ENCODE data around the gene PABPN1L.

The PABPN1L gene

DNA sequence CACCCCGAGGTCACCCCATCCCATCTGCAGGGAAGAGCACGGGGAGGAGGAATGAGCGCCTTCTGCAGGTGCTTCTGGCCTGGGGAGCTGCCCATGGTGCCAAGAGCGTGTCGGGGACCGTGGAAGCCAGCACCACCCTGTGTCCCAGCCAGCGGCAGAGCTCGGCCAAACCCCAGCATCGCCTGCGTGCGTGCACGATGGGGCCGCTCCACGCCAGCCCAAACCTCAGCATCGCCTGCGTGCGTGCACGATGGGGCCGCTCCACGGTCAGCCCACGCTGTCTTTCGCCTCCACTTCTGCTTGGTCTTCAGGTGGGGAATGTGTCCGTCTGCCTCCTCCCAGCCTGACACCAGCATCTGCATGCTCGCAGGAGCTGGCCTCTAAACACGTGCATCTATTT lies 23.7 kb downstream of the PABPN1L start:
- Histone ChIP-seq H3K4me3 (IDR thresholded peaks at IDR 0.05; ENCODE audit: insufficient read depth, low read depth, low read length) (no peak overlapping the region), H3K79me2 (ENCODE audit: insufficient read depth, low read depth) (no peaks in the 10 kb centered on the region), H3K4me2 (no peak overlapping the region), H3K9ac (no peak overlapping the region), H3K4me1 (ENCODE audit: low read depth, poor library complexity, severe bottlenecking) (no peaks in the 10 kb centered on the region), H3K27ac (no peak overlapping the region), H3K27me3 (ENCODE audit: insufficient read depth, low read depth) (no peaks in the 10 kb centered on the region), H3K36me3 (ENCODE audit: insufficient read depth) (no peaks in the 10 kb centered on the region), H2AFZ (ENCODE audit: low read depth) (no peak overlapping the region), H4K20me1 (ENCODE audit: insufficient read depth) (no peaks in the 10 kb centered on the region)
- TF ChIP-seq, protein P1, sequence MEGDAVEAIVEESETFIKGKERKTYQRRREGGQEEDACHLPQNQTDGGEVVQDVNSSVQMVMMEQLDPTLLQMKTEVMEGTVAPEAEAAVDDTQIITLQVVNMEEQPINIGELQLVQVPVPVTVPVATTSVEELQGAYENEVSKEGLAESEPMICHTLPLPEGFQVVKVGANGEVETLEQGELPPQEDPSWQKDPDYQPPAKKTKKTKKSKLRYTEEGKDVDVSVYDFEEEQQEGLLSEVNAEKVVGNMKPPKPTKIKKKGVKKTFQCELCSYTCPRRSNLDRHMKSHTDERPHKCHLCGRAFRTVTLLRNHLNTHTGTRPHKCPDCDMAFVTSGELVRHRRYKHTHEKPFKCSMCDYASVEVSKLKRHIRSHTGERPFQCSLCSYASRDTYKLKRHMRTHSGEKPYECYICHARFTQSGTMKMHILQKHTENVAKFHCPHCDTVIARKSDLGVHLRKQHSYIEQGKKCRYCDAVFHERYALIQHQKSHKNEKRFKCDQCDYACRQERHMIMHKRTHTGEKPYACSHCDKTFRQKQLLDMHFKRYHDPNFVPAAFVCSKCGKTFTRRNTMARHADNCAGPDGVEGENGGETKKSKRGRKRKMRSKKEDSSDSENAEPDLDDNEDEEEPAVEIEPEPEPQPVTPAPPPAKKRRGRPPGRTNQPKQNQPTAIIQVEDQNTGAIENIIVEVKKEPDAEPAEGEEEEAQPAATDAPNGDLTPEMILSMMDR (conservative IDR thresholded peaks at IDR 0.05; ENCODE audit: low read depth, low read length) = no peak

DNA sequence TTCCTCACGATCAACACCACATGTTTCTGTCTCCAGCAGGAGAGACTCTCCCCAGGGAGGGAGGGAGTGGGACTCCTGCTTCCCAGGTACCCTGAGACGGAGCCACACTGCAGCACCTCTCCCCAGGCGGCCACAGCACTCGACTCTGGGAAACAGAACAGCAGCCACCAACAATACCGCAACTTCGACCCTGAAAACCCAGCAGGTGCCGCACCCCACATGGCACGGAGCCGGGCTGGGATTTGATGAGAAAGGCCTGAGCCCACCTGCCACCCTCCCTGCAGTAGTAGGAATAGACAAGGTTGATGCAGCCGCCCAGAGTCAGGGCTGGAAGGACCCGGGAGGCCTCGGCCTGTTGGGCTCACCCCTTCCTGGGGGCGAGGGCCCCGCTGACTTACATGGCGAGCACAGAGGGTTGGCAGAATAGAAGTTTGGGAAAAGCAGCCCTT lies 24.1 kb downstream of the PABPN1L start:
- Histone ChIP-seq H3K36me3 (ENCODE audit: insufficient read depth) (no peaks in the 10 kb centered on the region), H3K79me2 (ENCODE audit: insufficient read depth, low read depth) (no peaks in the 10 kb centered on the region), H3K9ac (no peak overlapping the region), H3K4me2 (no peak overlapping the region), H4K20me1 (ENCODE audit: insufficient read depth) (no peaks in the 10 kb centered on the region), H2AFZ (ENCODE audit: low read depth) (no peak overlapping the region), H3K4me1 (ENCODE audit: low read depth, poor library complexity, severe bottlenecking) (no peaks in the 10 kb centered on the region), H3K27me3 (ENCODE audit: insufficient read depth, low read depth) (no peaks in the 10 kb centered on the region), H3K27ac (no peak overlapping the region), H3K4me3 (IDR thresholded peaks at IDR 0.05; ENCODE audit: insufficient read depth, low read depth, low read length) (no peak overlapping the region)
- TF ChIP-seq, protein P1 (conservative IDR thresholded peaks at IDR 0.05; ENCODE audit: low read depth, low read length) = no peak

DNA sequence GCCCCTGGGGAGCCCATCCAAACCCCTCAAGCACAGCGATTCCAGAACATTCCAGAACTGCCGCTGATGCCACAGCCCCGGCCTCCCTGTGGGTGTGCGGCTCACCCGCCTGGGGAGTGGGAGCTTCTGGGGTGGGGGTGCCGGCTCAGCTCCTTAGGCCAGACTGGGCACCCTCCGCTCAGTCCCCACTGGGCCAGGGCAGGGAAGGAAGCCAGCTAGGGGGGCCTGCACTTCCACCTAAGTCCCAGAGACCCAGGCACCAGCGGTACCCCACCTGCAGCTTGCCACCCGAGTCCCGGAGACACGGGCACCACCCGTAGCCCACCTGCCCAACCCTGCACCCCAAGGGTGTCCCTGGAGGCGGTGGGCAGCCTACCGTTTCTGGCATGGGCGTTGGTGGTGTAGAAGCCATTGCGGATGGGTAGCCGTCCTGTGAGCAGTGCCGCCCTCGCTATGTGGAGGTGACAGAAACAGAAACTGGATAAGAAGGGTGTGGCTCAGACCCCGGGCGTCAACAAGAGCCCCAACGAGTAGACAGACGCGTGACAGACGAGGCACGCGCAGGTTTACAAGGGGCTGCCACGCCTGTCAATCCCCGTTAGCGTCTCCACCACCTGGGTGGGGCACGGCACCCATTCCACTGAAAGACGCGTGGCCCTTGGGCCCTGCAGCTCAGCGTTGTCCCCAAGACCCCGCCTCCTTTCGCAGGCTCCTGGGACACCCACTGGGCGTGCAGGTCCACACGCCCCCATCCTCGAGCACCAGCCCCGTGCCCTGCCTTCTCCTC lies 24.7 kb downstream of the PABPN1L start:
- Histone ChIP-seq H3K9ac (no peak overlapping the region), H3K4me2 (no peak overlapping the region), H4K20me1 (ENCODE audit: insufficient read depth) (no peaks in the 10 kb centered on the region), H3K27ac (no peak overlapping the region), H3K79me2 (ENCODE audit: insufficient read depth, low read depth) (no peaks in the 10 kb centered on the region), H3K36me3 (ENCODE audit: insufficient read depth) (no peaks in the 10 kb centered on the region), H3K4me3 (IDR thresholded peaks at IDR 0.05; ENCODE audit: insufficient read depth, low read depth, low read length) (no peak overlapping the region), H2AFZ (ENCODE audit: low read depth) (no peak overlapping the region), H3K4me1 (ENCODE audit: low read depth, poor library complexity, severe bottlenecking) (no peaks in the 10 kb centered on the region), H3K27me3 (ENCODE audit: insufficient read depth, low read depth) (no peaks in the 10 kb centered on the region)
- TF ChIP-seq, protein P1 (conservative IDR thresholded peaks at IDR 0.05; ENCODE audit: low read depth, low read length) = no peak

DNA sequence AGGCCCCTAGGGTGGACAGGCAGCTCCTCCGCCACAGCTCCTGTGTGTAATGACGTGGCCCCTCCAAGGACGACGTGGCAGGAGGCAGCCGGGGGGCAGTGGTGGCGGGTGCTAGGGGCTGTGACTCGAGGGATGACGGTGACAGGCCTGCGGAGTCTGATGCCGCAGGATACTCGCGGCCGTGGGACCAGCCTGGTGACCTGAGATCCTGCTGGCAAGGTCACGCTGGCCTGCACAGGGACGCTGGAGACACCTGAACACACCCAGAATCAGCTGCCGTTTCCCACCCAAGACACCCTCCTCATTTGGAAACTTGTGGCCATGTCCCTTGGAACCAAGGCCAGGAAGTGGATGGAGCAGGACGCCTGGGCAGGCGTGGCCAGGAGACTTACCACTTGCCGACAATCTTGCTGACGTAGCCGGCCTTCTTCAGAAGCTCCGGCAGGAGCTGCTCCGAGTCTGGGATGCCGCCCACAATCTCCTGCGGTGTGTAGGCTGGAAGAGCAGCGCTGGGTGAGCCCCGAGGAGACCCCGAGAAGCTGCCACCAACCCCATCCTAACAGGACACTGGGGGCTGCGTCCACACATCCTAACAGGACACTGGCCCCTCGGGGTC lies 25.8 kb downstream of the PABPN1L start:
- Histone ChIP-seq H3K27me3 (ENCODE audit: insufficient read depth, low read depth) (no peaks in the 10 kb centered on the region), H3K79me2 (ENCODE audit: insufficient read depth, low read depth) (no peaks in the 10 kb centered on the region), H3K9ac (no peak overlapping the region), H3K4me1 (ENCODE audit: low read depth, poor library complexity, severe bottlenecking) (no peaks in the 10 kb centered on the region), H3K36me3 (ENCODE audit: insufficient read depth) (no peaks in the 10 kb centered on the region), H3K4me3 (IDR thresholded peaks at IDR 0.05; ENCODE audit: insufficient read depth, low read depth, low read length) (no peak overlapping the region), H2AFZ (ENCODE audit: low read depth) (no peak overlapping the region), H3K27ac (no peak overlapping the region), H4K20me1 (ENCODE audit: insufficient read depth) (no peaks in the 10 kb centered on the region), H3K4me2 (no peak overlapping the region)
- TF ChIP-seq, protein P1 (conservative IDR thresholded peaks at IDR 0.05; ENCODE audit: low read depth, low read length) = no peak

All from KMS-11 (cell line).